H1 (cell line): ENCODE results near the gene AMIGO2.

ENCODE experiments used
- EP300 ChIP-seq, 2 experiments: IDR thresholded peaks; 1 replicate in 1 of 2; 2 replicates in 1 of 2; pipeline ENCODE4 v1.6.1; 2011 to 2012; ENCODE audit warnings: low read depth in 2 of 2, low read length in 2 of 2, mild to moderate bottlenecking in 2 of 2, borderline replicate concordance in 1 of 2, inconsistent platforms in 1 of 2, moderate library complexity in 1 of 2
- TF ChIP-seq, protein P1 (sequence below), 3 experiments: IDR thresholded peaks; 1 replicate in 2 of 3; 2 replicates in 1 of 3; pipeline versions ENCODE4 v1.5.1 to v1.6.1; 2011; ENCODE audit warnings: low read length in 3 of 3, mild to moderate bottlenecking in 3 of 3, inconsistent platforms in 2 of 3, low read depth in 1 of 3, moderate library complexity in 1 of 3; ENCODE audit not compliant: insufficient read depth in 1 of 3; ENCODE audit errors: control extremely low read depth in 1 of 3

DNA sequence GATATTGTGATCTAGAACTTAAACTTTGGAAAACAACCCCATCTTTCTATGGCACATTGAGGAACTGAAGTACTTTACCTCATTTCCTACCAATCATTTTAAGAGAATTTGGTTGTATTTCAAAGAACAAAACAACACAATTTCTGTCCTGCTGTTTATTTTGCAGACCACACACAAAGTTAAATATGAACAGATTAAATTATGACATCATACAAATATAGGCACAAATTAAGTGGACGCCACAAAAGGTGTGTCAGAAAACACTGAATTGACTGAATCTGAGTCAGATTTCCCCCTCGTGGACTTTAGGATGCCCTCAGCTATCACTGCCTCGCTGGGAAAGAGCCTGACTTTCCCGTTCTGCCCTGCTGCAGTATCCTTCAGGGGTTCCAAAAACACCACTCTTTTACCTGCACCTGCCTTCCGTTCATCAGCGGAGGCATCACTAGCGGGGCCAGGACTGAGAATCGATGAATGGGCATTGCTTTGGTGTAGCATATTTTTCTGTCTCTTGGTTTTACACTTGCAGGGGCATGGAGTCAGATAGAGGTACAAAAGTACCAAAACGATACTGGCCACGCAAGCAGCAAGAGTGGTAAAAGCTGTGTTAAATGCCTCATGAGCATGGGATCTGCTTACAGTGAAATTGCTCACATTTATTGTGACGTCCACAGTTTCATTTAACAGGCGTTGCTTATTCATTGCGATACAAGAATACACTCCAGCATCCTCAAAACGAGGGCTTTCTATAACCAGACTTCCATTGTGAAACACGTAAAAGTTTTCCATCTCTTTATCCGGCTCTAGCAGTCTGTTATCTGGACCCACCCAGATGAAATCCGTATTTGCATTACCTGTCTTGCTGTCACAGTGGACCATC lies 2.3 kb downstream of the AMIGO2 start:
- TF ChIP-seq EP300 (IDR thresholded peaks at IDR 0.05; ENCODE audit: borderline replicate concordance in 1 of 2, low read depth in 2 of 2, low read length in 2 of 2), result no peak
- TF ChIP-seq, protein P1, sequence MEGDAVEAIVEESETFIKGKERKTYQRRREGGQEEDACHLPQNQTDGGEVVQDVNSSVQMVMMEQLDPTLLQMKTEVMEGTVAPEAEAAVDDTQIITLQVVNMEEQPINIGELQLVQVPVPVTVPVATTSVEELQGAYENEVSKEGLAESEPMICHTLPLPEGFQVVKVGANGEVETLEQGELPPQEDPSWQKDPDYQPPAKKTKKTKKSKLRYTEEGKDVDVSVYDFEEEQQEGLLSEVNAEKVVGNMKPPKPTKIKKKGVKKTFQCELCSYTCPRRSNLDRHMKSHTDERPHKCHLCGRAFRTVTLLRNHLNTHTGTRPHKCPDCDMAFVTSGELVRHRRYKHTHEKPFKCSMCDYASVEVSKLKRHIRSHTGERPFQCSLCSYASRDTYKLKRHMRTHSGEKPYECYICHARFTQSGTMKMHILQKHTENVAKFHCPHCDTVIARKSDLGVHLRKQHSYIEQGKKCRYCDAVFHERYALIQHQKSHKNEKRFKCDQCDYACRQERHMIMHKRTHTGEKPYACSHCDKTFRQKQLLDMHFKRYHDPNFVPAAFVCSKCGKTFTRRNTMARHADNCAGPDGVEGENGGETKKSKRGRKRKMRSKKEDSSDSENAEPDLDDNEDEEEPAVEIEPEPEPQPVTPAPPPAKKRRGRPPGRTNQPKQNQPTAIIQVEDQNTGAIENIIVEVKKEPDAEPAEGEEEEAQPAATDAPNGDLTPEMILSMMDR (IDR thresholded peaks at IDR 0.05; ENCODE audit: control extremely low read depth in 1 of 3, insufficient read depth in 1 of 3, low read depth in 1 of 3, low read length in 3 of 3), result no peak
